Spleen (tissue), 7 donors: Measurements from ENCODE around the gene CBX2.

ENCODE experiments used
- POLR2A ChIP-seq, 3 donors: fragments of 450-650 bp; IDR thresholded peaks; one replicate each; pipeline ENCODE4 v1.5.1; 2017; ENCODE audit warnings: antibody characterized with exemption in 3 of 3, mild to moderate bottlenecking in 1 of 3
- TF ChIP-seq, protein P1 (sequence below), 11 experiments: fragments of 200-600 bp in 7 of 11; fragments of 450-650 bp in 4 of 11; sonication (generic) in 4 of 11; IDR thresholded peaks in 8 of 11; conservative IDR thresholded peaks in 3 of 11; 1 replicate in 7 of 11; 2 replicates in 4 of 11; pipeline versions ENCODE4 v1.4.0 to v1.8.0; 2016 to 2021; ENCODE audit warnings: antibody characterized with exemption in 11 of 11, inconsistent platforms in 4 of 11, mild to moderate bottlenecking in 1 of 11
- donor health status: DM: no; HTN: no; CAD: no; lungs with moderate emphysema.
- donor health status: DM: no; HTN: no; CAD: no.
- donor health status: DM: no; HTN: no; CAD: no.

DNA sequence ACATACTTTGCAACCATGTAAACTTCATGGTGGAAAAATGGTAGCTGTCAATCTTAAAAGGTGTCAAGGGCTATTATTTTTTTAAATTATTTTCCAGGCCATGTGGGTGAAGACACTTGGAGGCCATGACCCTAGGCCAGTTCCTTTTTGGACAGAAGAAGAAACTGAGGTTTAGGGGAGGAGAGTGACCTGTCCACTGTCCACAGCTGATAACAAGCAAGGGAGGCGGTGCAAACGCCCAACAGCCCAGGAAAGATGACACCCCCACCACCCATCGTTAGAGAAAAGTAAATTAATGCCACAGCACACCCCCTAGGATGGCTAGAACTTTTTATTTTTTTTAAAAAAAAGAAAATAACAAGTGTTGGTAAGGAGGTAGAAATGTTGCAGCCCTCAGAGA, 28.0 kb upstream of the CBX2 start:
- TF ChIP-seq, protein P1, sequence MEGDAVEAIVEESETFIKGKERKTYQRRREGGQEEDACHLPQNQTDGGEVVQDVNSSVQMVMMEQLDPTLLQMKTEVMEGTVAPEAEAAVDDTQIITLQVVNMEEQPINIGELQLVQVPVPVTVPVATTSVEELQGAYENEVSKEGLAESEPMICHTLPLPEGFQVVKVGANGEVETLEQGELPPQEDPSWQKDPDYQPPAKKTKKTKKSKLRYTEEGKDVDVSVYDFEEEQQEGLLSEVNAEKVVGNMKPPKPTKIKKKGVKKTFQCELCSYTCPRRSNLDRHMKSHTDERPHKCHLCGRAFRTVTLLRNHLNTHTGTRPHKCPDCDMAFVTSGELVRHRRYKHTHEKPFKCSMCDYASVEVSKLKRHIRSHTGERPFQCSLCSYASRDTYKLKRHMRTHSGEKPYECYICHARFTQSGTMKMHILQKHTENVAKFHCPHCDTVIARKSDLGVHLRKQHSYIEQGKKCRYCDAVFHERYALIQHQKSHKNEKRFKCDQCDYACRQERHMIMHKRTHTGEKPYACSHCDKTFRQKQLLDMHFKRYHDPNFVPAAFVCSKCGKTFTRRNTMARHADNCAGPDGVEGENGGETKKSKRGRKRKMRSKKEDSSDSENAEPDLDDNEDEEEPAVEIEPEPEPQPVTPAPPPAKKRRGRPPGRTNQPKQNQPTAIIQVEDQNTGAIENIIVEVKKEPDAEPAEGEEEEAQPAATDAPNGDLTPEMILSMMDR (IDR thresholded peaks at IDR 0.05 in 8 of 11, conservative IDR thresholded peaks at IDR 0.05 in 3 of 11): no peak
- no peak for TF ChIP-seq POLR2A (IDR thresholded peaks at IDR 0.05)
